GM23338 (cell line): ENCODE results near the gene ILF2. TPM values are rescaled to one million over a fixed set of nuclear protein-coding genes. Genes with fewer than 3 reads are reported as not detected.

ENCODE experiments used
- ATAC-seq: fragments of 200-7000 bp; cut with Tn5 transposase; 3 replicates; pipeline ENCODE4 v1.9.1; 2020
- DNase-seq: peaks from one replicate; pipeline ENCODE4 v3.0.0-alpha.2; 2015; ENCODE audit warnings: low spot score
- H2AFZ ChIP-seq: fragments of 200-600 bp; sonication (generic); 2 replicates; pipeline ENCODE4 v1.8.0; 2016; ENCODE audit warnings: antibody characterized with exemption, mild to moderate bottlenecking, moderate library complexity
- H3F3A ChIP-seq: fragments of 200-600 bp; sonication (generic); replicated peaks from 2 replicates; pipeline ENCODE4 v1.8.0; 2017; ENCODE audit warnings: antibody characterized with exemption, mixed run types, low read depth
- H3K27ac ChIP-seq: fragments of 200-600 bp; sonication (generic); 2 replicates; pipeline ENCODE4 v1.6.1; 2016; ENCODE audit warnings: low read depth
- H3K27me3 ChIP-seq: fragments of 200-600 bp; sonication (generic); 2 replicates; pipeline ENCODE4 v1.8.0; 2016; ENCODE audit warnings: mild to moderate bottlenecking, mixed run types, moderate library complexity; ENCODE audit not compliant: insufficient read depth
- H3K36me3 ChIP-seq: fragments of 200-600 bp; sonication (generic); 2 replicates; pipeline ENCODE4 v1.8.0; 2016; ENCODE audit warnings: mild to moderate bottlenecking; ENCODE audit not compliant: insufficient read depth
- H3K4me1 ChIP-seq: fragments of 200-600 bp; sonication (generic); 2 replicates; pipeline ENCODE4 v1.8.0; 2016; ENCODE audit warnings: mild to moderate bottlenecking, moderate library complexity; ENCODE audit not compliant: insufficient read depth
- H3K4me2 ChIP-seq: fragments of 200-600 bp; sonication (generic); 2 replicates; pipeline ENCODE4 v1.7.1; 2017; ENCODE audit warnings: mixed run types
- H3K4me3 ChIP-seq: fragments of 200-600 bp; sonication (generic); 2 replicates; pipeline ENCODE4 v1.6.1; 2016; ENCODE audit warnings: mixed run types
- H3K79me2 ChIP-seq: fragments of 200-600 bp; sonication (generic); replicated peaks from 2 replicates; pipeline ENCODE4 v1.8.0; 2017; ENCODE audit warnings: mild to moderate bottlenecking; ENCODE audit not compliant: insufficient read depth
- H3K9me2 ChIP-seq: fragments of 200-600 bp; sonication (generic); 2 replicates; pipeline ENCODE4 v1.8.0; 2017; ENCODE audit not compliant: insufficient read depth
- H4K20me1 ChIP-seq: fragments of 200-600 bp; sonication (generic); replicated peaks from 2 replicates; pipeline ENCODE4 v1.8.0; 2017; ENCODE audit warnings: mild to moderate bottlenecking; ENCODE audit not compliant: insufficient read depth
- H3K27ac Mint-ChIP-seq: 2 replicates; pipeline ENCODE4 v1.8.0; 2020; ENCODE audit warnings: inconsistent platforms, mild to moderate bottlenecking, moderate library complexity, mixed read lengths
- H3K27me3 Mint-ChIP-seq: 3 replicates; pipeline ENCODE4 v1.8.0; 2022; ENCODE audit warnings: low read depth, mild to moderate bottlenecking, moderate library complexity, mixed read lengths, inconsistent platforms; ENCODE audit not compliant: insufficient read depth, poor library complexity
- H3K36me3 Mint-ChIP-seq: 3 replicates; pipeline ENCODE4 v1.8.0; 2021; ENCODE audit warnings: low read depth, mild to moderate bottlenecking, inconsistent platforms, moderate library complexity, mixed read lengths
- H3K4me1 Mint-ChIP-seq: 3 replicates; pipeline ENCODE4 v1.8.0; 2020; ENCODE audit warnings: mild to moderate bottlenecking, inconsistent platforms, mixed read lengths
- H3K4me3 Mint-ChIP-seq: 3 replicates; pipeline ENCODE4 v1.8.0; 2021; ENCODE audit warnings: moderate library complexity, mild to moderate bottlenecking, inconsistent platforms, mixed read lengths
- H3K9me3 Mint-ChIP-seq: 3 replicates; pipeline ENCODE4 v1.8.0; 2020; ENCODE audit warnings: moderate library complexity, mild to moderate bottlenecking, inconsistent platforms, mixed read lengths
- CREB1 ChIP-seq: fragments of 250-450 bp; sonication (Bioruptor Pico); IDR thresholded peaks from 2 replicates; pipeline ENCODE4 v1.5.0; 2020; ENCODE audit warnings: low read depth, mild to moderate bottlenecking, moderate library complexity
- CTCF ChIP-seq, 2 experiments: fragments of 200-600 bp in 1 of 2; sonication (generic) in 1 of 2; conservative IDR thresholded peaks; 2 replicates each; pipeline versions ENCODE4 v1.5.1 to v1.6.1; 2016 to 2017; ENCODE audit warnings: antibody characterized with exemption in 2 of 2, low read depth in 2 of 2, mild to moderate bottlenecking in 2 of 2, moderate library complexity in 1 of 2
- EZH2 ChIP-seq: fragments of 200-600 bp; sonication (generic); IDR thresholded peaks from one replicate; pipeline ENCODE4 v1.8.0; 2017; ENCODE audit warnings: antibody characterized with exemption, mild to moderate bottlenecking, low read depth; ENCODE audit not compliant: unreplicated experiment
- NANOG ChIP-seq: IDR thresholded peaks from 2 replicates; pipeline ENCODE4 v1.6.1; 2016; ENCODE audit warnings: antibody characterized with exemption, borderline replicate concordance
- POLR2AphosphoS5 ChIP-seq: IDR thresholded peaks from 2 replicates; pipeline ENCODE4 v1.6.1; 2016; ENCODE audit warnings: antibody characterized with exemption, low read depth
- STAT1 ChIP-seq: IDR thresholded peaks from one replicate; pipeline ENCODE4 v1.6.1; 2016; ENCODE audit warnings: antibody characterized with exemption; ENCODE audit not compliant: unreplicated experiment
- ZNF331 ChIP-seq: fragments of 250-450 bp; sonication (Bioruptor Pico); IDR thresholded peaks from 2 replicates; pipeline ENCODE4 v1.5.0; 2020; ENCODE audit warnings: low read depth, mild to moderate bottlenecking, moderate library complexity
- polyA plus RNA-seq: library from polyadenylated mRNA; unstranded; fragments of >200 nt; fragmentation: Nextera tagmentation; extraction: Ambion mirVana; gene quantifications from 2 replicates; pipeline ENCODE4 v1.2.1, GENCODE V29; 2016
- total RNA-seq: library from RNA; depleted of rRNA; stranded (reverse); fragments of >200 nt; shearing (Covaris generic); gene quantifications from 2 replicates; pipeline ENCODE4 v1.2.3, GENCODE V29; 2014
- TF ChIP-seq, protein P1 (sequence below): fragments of 250-450 bp; sonication (Bioruptor Pico); IDR thresholded peaks from 2 replicates; pipeline ENCODE4 v1.5.0; 2020; ENCODE audit warnings: mild to moderate bottlenecking, moderate library complexity

ILF2 gene
- total and polyA plus RNA-seq, 2 experiments from 2014 or later, result 214 to 337 TPM

DNA sequence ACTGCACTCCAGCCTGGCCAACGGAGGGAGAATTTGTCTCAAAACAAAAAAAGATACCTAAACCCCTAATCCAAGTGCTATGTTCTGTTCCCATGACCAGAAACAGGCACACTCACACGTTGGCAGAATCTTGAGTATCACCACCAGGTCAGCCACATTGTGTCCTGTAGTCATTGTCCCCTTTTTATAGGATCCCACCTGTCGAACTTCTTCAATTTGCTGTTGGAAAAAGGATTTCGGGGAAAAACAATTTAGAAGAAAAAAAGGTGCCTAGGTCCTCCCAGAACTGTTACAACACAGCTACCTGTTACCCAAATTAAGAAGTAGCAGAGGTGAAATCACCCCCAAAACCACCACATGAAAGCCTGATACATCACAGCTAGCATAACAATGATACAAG is 3.4 kb downstream of the ILF2 start (continued):
- TF ChIP-seq, protein P1, sequence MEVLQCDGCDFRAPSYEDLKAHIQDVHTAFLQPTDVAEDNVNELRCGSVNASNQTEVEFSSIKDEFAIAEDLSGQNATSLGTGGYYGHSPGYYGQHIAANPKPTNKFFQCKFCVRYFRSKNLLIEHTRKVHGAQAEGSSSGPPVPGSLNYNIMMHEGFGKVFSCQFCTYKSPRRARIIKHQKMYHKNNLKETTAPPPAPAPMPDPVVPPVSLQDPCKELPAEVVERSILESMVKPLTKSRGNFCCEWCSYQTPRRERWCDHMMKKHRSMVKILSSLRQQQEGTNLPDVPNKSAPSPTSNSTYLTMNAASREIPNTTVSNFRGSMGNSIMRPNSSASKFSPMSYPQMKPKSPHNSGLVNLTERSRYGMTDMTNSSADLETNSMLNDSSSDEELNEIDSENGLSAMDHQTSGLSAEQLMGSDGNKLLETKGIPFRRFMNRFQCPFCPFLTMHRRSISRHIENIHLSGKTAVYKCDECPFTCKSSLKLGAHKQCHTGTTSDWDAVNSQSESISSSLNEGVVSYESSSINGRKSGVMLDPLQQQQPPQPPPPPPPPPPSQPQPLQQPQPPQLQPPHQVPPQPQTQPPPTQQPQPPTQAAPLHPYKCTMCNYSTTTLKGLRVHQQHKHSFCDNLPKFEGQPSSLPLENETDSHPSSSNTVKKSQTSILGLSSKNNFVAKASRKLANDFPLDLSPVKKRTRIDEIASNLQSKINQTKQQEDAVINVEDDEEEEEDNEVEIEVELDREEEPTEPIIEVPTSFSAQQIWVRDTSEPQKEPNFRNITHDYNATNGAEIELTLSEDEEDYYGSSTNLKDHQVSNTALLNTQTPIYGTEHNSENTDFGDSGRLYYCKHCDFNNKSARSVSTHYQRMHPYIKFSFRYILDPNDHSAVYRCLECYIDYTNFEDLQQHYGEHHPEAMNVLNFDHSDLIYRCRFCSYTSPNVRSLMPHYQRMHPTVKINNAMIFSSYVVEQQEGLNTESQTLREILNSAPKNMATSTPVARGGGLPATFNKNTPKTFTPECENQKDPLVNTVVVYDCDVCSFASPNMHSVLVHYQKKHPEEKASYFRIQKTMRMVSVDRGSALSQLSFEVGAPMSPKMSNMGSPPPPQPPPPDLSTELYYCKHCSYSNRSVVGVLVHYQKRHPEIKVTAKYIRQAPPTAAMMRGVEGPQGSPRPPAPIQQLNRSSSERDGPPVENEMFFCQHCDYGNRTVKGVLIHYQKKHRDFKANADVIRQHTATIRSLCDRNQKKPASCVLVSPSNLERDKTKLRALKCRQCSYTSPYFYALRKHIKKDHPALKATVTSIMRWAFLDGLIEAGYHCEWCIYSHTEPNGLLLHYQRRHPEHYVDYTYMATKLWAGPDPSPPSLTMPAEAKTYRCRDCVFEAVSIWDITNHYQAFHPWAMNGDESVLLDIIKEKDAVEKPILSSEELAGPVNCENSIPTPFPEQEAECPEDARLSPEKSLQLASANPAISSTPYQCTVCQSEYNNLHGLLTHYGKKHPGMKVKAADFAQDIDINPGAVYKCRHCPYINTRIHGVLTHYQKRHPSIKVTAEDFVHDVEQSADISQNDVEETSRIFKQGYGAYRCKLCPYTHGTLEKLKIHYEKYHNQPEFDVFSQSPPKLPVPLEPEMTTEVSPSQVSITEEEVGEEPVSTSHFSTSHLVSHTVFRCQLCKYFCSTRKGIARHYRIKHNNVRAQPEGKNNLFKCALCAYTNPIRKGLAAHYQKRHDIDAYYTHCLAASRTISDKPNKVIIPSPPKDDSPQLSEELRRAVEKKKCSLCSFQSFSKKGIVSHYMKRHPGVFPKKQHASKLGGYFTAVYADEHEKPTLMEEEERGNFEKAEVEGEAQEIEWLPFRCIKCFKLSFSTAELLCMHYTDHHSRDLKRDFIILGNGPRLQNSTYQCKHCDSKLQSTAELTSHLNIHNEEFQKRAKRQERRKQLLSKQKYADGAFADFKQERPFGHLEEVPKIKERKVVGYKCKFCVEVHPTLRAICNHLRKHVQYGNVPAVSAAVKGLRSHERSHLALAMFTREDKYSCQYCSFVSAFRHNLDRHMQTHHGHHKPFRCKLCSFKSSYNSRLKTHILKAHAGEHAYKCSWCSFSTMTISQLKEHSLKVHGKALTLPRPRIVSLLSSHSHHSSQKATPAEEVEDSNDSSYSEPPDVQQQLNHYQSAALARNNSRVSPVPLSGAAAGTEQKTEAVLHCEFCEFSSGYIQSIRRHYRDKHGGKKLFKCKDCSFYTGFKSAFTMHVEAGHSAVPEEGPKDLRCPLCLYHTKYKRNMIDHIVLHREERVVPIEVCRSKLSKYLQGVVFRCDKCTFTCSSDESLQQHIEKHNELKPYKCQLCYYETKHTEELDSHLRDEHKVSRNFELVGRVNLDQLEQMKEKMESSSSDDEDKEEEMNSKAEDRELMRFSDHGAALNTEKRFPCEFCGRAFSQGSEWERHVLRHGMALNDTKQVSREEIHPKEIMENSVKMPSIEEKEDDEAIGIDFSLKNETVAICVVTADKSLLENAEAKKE (CRISPR knock-in tag), result no peak

DNA sequence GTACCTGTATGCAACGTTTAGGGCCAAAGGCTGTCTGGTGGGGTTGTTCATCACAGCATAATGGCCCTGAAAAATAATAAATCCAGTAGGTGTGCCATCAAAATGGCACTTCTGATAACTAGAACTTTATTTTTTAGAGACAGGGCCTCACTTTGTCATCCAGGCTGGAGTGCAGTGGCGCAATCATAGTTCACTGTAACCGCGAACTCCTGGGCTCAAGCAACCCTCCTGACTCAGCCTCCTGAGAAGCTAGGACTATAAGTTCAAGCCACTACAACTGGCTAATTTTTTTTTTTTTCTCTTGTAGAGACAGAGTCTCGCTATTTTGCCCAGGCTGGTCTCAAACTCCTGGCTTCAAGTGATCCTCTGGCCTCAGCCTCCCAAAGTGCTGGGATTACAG is 7.6 kb downstream of the ILF2 start:
- peaks cover 24% of the 10 kb centered on the region for H4K20me1 ChIP-seq
- no peak overlapping the region for H3K4me3 ChIP-seq
- DNase-seq (no peak), ATAC-seq (no peak)
- H3K4me1 Mint-ChIP-seq, result peaks cover 8% of the 10 kb centered on the region
- H3K4me2 ChIP-seq, result no peak overlapping the region
- H3F3A ChIP-seq, result peaks cover 76% of the 10 kb centered on the region
- H3K27ac ChIP-seq, result no peak overlapping the region
- H3K27me3 ChIP-seq, result no peaks in the 10 kb centered on the region
- no peaks in the 10 kb centered on the region; the same call in 2 of the 3 replicates for H3K9me3 Mint-ChIP-seq
- no peak overlapping the region for H2AFZ ChIP-seq
- H3K36me3 Mint-ChIP-seq, result peaks cover 82% of the 10 kb centered on the region
- H3K27ac Mint-ChIP-seq, result no peak overlapping the region
- H3K4me3 Mint-ChIP-seq, result no peak overlapping the region
- peaks cover 23% of the 10 kb centered on the region for H3K79me2 ChIP-seq
- peaks cover 8% of the 10 kb centered on the region for H3K27me3 Mint-ChIP-seq
- peaks cover 8% of the 10 kb centered on the region for H3K4me1 ChIP-seq
- H3K9me2 ChIP-seq, result no peaks in the 10 kb centered on the region
- peaks cover 71% of the 10 kb centered on the region for H3K36me3 ChIP-seq
- TF ChIP-seq EZH2 (no peak), STAT1 (no peak), CREB1 (CRISPR knock-in tag) (no peak), ZNF331 (CRISPR knock-in tag) (no peak), CTCF (conservative IDR thresholded peaks at IDR 0.05; ENCODE audit: low read depth in 2 of 2) (no peak), POLR2AphosphoS5 (no peak), NANOG (no peak)
- TF ChIP-seq, protein P1 (CRISPR knock-in tag), result no peak
